HepG2 (cell line): Measurements from ENCODE around the gene KAZALD1. TPM values are rescaled to one million over a fixed set of nuclear protein-coding genes. Genes with fewer than 3 reads are reported as not detected.

Source experiments
- CHD2 ChIP-seq: IDR thresholded peaks from 2 replicates; pipeline ENCODE4 v1.6.1; 2011; ENCODE audit warnings: low read depth, low read length, improper control_type of control experiment
- CREB3 ChIP-seq: sonication (generic); formaldehyde crosslinking; IDR thresholded peaks from 2 replicates; pipeline ENCODE4 v1.5.0; 2020; ENCODE audit warnings: missing genetic modification reagents
- DZIP1 ChIP-seq: sonication (generic); formaldehyde crosslinking; IDR thresholded peaks from 2 replicates; pipeline ENCODE4 v1.5.0; 2020; ENCODE audit warnings: mild to moderate bottlenecking, missing genetic modification reagents
- ERF ChIP-seq: IDR thresholded peaks from 2 replicates; pipeline ENCODE4 v1.6.1; 2018; ENCODE audit warnings: missing biosample characterization, missing genetic modification reagents
- KLF16 ChIP-seq, 2 experiments: sonication (generic) in 1 of 2; formaldehyde crosslinking in 1 of 2; IDR thresholded peaks; 2 replicates each; pipeline versions ENCODE4 v1.6.1 to v1.8.0; 2016 to 2023; ENCODE audit warnings: missing genetic modification reagents in 2 of 2, missing compliant biosample characterization in 1 of 2
- SMC3 ChIP-seq: IDR thresholded peaks from 2 replicates; pipeline ENCODE4 v1.6.1; 2011; ENCODE audit warnings: low read length, improper control_type of control experiment
- STAG1 ChIP-seq: sonication (generic); formaldehyde crosslinking; IDR thresholded peaks from 2 replicates; pipeline ENCODE4 v1.4.0; 2020; ENCODE audit warnings: missing genetic modification reagents
- TRIM22 ChIP-seq: fragments of 450-650 bp; IDR thresholded peaks from 2 replicates; pipeline ENCODE4 v1.6.1; 2017
- ZNF598 ChIP-seq: sonication (generic); formaldehyde crosslinking; IDR thresholded peaks from 2 replicates; pipeline ENCODE4 v1.5.1; 2020; ENCODE audit warnings: mild to moderate bottlenecking, missing genetic modification reagents, borderline replicate concordance
- ZNF674 ChIP-seq: sonication (generic); formaldehyde crosslinking; IDR thresholded peaks from 2 replicates; pipeline ENCODE4 v1.5.0; 2020; ENCODE audit warnings: low read depth, mild to moderate bottlenecking, missing genetic modification reagents
- ZNF772 ChIP-seq: sonication (generic); formaldehyde crosslinking; IDR thresholded peaks from 2 replicates; pipeline ENCODE4 v1.5.0; 2020; ENCODE audit warnings: mild to moderate bottlenecking, missing genetic modification reagents
- polyA plus RNA-seq, 8 experiments: library from polyadenylated mRNA; depleted of rRNA in 3 of 8; stranded (reverse) in 7 of 8; unstranded in 1 of 8; fragments of >200 nt; fragmentation: Illumina TruSeq in 4 of 8; extraction: Trizol in 4 of 8; gene quantifications; 2 replicates each; pipeline versions ENCODE4 v1.2.1 to v1.2.3, GENCODE V29; 2011 to 2016; ENCODE audit warnings: low read depth in 4 of 8, missing spikeins in 1 of 8, mixed read lengths in 1 of 8; ENCODE audit not compliant: insufficient read depth in 1 of 8
- total RNA-seq, 5 experiments: library from RNA; depleted of rRNA; stranded (reverse); fragments of >200 nt; fragmentation: Illumina TruSeq; extraction: Trizol; gene quantifications; 2 replicates each; pipeline ENCODE4 v1.2.3, GENCODE V29; 2016; ENCODE audit warnings: low read depth in 1 of 5
- TF ChIP-seq, protein P1 (sequence below): sonication (generic); formaldehyde crosslinking; IDR thresholded peaks from 2 replicates; pipeline ENCODE4 v1.5.1; 2020; ENCODE audit warnings: missing genetic modification reagents, mild to moderate bottlenecking, borderline replicate concordance
- TF ChIP-seq, protein P2 (sequence below): sonication (generic); formaldehyde crosslinking; IDR thresholded peaks from 2 replicates; pipeline ENCODE4 v1.5.1; 2020; ENCODE audit warnings: mild to moderate bottlenecking, missing genetic modification reagents, moderate library complexity
- TF ChIP-seq, protein P3 (sequence below): sonication (generic); formaldehyde crosslinking; IDR thresholded peaks from 2 replicates; pipeline ENCODE4 v1.5.0; 2020; ENCODE audit warnings: mild to moderate bottlenecking, missing genetic modification reagents, moderate library complexity

Gene KAZALD1
- total and polyA plus RNA-seq, 2 of the 13 experiments (the other 11 are each of a cell fraction or from before 2014, with no cell fraction given) = 16.7 to 27.7 TPM

DNA sequence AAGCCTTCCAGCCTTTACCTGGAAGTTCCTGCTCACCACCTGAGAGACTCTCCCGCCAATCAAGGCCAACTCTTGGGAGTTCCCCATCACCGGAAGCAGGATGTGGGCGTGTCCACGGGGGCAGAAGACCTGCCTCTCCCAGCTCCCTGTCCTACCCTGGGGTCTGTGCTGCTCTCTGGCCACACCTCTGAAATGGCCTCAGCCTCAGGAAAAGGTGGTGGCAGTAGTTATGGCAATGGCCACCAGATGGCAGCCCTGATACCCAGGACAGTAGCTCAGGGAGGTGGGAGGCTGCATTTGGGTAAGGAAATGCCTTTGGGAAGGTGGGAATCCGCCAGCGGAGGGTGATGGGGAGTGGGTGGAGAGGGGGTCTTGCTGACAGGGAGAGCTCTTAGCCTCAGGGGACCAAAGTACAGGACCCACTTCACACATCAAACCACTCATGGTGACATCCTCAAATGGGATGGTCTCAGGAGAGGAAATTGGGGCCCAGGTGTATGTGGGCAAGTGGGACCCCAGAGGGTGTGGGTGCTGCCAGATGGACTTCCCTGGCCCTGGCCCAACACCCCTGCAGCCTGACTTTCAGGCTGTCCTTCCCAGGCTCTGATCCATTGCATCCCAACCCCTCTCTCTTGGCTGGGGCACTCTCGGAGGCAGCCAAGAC is 33.9 kb downstream of the KAZALD1 start (continued):
- TF ChIP-seq DZIP1 (CRISPR knock-in tag) = 0 out of 2 replicates have a peak, but pooled peaks have one; percentile 22
- TF ChIP-seq TRIM22 = no peak
- peak; percentile 95 for TF ChIP-seq SMC3
- TF ChIP-seq ERF (CRISPR knock-in tag) = peak; percentile 18; the same call in 1 of the 2 replicates
- TF ChIP-seq STAG1 = peak; percentile 84
- TF ChIP-seq CREB3 = no peak
- TF ChIP-seq, protein P1, sequence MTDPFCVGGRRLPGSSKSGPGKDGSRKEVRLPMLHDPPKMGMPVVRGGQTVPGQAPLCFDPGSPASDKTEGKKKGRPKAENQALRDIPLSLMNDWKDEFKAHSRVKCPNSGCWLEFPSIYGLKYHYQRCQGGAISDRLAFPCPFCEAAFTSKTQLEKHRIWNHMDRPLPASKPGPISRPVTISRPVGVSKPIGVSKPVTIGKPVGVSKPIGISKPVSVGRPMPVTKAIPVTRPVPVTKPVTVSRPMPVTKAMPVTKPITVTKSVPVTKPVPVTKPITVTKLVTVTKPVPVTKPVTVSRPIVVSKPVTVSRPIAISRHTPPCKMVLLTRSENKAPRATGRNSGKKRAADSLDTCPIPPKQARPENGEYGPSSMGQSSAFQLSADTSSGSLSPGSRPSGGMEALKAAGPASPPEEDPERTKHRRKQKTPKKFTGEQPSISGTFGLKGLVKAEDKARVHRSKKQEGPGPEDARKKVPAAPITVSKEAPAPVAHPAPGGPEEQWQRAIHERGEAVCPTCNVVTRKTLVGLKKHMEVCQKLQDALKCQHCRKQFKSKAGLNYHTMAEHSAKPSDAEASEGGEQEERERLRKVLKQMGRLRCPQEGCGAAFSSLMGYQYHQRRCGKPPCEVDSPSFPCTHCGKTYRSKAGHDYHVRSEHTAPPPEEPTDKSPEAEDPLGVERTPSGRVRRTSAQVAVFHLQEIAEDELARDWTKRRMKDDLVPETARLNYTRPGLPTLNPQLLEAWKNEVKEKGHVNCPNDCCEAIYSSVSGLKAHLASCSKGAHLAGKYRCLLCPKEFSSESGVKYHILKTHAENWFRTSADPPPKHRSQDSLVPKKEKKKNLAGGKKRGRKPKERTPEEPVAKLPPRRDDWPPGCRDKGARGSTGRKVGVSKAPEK (CRISPR knock-in tag) = 0 out of 2 replicates have a peak, but pooled peaks have one; percentile 29
- no peak for TF ChIP-seq ZNF598
- no peak for TF ChIP-seq CHD2
- no peak for TF ChIP-seq ZNF674 (CRISPR knock-in tag)
- no peak for TF ChIP-seq ZNF772 (CRISPR knock-in tag)
- TF ChIP-seq KLF16 (CRISPR knock-in tag; IDR thresholded peaks at IDR 0.05) = 0 out of 4 replicates have a peak, but pooled peaks of 1 of the 2 experiments have one; percentile 21
- TF ChIP-seq, protein P2, sequence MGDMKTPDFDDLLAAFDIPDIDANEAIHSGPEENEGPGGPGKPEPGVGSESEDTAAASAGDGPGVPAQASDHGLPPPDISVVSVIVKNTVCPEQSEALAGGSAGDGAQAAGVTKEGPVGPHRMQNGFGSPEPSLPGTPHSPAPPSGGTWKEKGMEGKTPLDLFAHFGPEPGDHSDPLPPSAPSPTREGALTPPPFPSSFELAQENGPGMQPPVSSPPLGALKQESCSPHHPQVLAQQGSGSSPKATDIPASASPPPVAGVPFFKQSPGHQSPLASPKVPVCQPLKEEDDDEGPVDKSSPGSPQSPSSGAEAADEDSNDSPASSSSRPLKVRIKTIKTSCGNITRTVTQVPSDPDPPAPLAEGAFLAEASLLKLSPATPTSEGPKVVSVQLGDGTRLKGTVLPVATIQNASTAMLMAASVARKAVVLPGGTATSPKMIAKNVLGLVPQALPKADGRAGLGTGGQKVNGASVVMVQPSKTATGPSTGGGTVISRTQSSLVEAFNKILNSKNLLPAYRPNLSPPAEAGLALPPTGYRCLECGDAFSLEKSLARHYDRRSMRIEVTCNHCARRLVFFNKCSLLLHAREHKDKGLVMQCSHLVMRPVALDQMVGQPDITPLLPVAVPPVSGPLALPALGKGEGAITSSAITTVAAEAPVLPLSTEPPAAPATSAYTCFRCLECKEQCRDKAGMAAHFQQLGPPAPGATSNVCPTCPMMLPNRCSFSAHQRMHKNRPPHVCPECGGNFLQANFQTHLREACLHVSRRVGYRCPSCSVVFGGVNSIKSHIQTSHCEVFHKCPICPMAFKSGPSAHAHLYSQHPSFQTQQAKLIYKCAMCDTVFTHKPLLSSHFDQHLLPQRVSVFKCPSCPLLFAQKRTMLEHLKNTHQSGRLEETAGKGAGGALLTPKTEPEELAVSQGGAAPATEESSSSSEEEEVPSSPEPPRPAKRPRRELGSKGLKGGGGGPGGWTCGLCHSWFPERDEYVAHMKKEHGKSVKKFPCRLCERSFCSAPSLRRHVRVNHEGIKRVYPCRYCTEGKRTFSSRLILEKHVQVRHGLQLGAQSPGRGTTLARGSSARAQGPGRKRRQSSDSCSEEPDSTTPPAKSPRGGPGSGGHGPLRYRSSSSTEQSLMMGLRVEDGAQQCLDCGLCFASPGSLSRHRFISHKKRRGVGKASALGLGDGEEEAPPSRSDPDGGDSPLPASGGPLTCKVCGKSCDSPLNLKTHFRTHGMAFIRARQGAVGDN (CRISPR knock-in tag) = peak; percentile 24; the same call in 1 of the 2 replicates
- TF ChIP-seq, protein P3, sequence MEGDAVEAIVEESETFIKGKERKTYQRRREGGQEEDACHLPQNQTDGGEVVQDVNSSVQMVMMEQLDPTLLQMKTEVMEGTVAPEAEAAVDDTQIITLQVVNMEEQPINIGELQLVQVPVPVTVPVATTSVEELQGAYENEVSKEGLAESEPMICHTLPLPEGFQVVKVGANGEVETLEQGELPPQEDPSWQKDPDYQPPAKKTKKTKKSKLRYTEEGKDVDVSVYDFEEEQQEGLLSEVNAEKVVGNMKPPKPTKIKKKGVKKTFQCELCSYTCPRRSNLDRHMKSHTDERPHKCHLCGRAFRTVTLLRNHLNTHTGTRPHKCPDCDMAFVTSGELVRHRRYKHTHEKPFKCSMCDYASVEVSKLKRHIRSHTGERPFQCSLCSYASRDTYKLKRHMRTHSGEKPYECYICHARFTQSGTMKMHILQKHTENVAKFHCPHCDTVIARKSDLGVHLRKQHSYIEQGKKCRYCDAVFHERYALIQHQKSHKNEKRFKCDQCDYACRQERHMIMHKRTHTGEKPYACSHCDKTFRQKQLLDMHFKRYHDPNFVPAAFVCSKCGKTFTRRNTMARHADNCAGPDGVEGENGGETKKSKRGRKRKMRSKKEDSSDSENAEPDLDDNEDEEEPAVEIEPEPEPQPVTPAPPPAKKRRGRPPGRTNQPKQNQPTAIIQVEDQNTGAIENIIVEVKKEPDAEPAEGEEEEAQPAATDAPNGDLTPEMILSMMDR (CRISPR knock-in tag) = peak; percentile 97
